IMR-90 (cell line): ENCODE measurements around the gene CCDC54. TPM values are rescaled to one million over a fixed set of nuclear protein-coding genes. Genes with fewer than 3 reads are reported as not detected.

Experiments used
- ATAC-seq: fragments of 200-7000 bp; cut with Tn5 transposase; 2 replicates; pipeline ENCODE4 v1.9.1; 2020; ENCODE audit warnings: low read depth, mild to moderate bottlenecking, moderate library complexity
- BruUV-seq: library from RNA; stranded (reverse); fragments of 400-500 nt; replicated peaks from 2 replicates; lab custom pipeline; 2021; lab: Mats Ljungman, UMichigan
- CTCF ChIA-PET: fragments of 300-600 bp; formaldehyde crosslinking; extraction: SDS; loops from one replicate; lab custom pipeline; 2021; ENCODE audit warnings: antibody characterized with exemption; lab: Yijun Ruan, JAX
- POLR2A ChIA-PET: fragments of 300-600 bp; sonication (Branson Sonifier 250); formaldehyde crosslinking; loops from one replicate; lab custom pipeline; 2022; ENCODE audit warnings: antibody characterized with exemption; ENCODE audit not compliant: unreplicated experiment; lab: Charles Lee
- DNase-seq: peaks from one replicate; pipeline ENCODE4 v3.0.0; 2013
- H2AFZ ChIP-seq: replicated peaks from 2 replicates; pipeline ENCODE3; 2013; ENCODE audit warnings: low read length, mild to moderate bottlenecking; ENCODE audit not compliant: poor library complexity
- H2AK5ac ChIP-seq: 2 replicates; pipeline ENCODE4 v1.6.1; 2013; ENCODE audit warnings: low read depth, low read length, inconsistent platforms
- H2AK9ac ChIP-seq: replicated peaks from 2 replicates; pipeline ENCODE3; 2013; ENCODE audit warnings: mild to moderate bottlenecking, low read depth, low read length, moderate library complexity; ENCODE audit not compliant: poor library complexity
- H2BK120ac ChIP-seq: 2 replicates; pipeline ENCODE4 v1.6.1; 2013; ENCODE audit warnings: low read depth, low read length, inconsistent platforms
- H2BK15ac ChIP-seq: 3 replicates; pipeline ENCODE4 v1.6.1; 2013; ENCODE audit warnings: low read depth, low read length, inconsistent platforms
- H2BK20ac ChIP-seq: 2 replicates; pipeline ENCODE4 v1.6.1; 2013; ENCODE audit warnings: low read depth, mild to moderate bottlenecking, inconsistent platforms, low read length, moderate library complexity
- H2BK5ac ChIP-seq: 2 replicates; pipeline ENCODE4 v1.6.1; 2013; ENCODE audit warnings: mild to moderate bottlenecking, low read depth, low read length, inconsistent platforms; ENCODE audit not compliant: poor library complexity, severe bottlenecking
- H3K14ac ChIP-seq: replicated peaks from 2 replicates; pipeline ENCODE4 v1.6.1; 2013; ENCODE audit warnings: low read depth, low read length, inconsistent platforms
- H3K18ac ChIP-seq: 2 replicates; pipeline ENCODE4 v1.6.1; 2013; ENCODE audit warnings: low read depth, low read length, control low read depth
- H3K23ac ChIP-seq: 2 replicates; pipeline ENCODE4 v1.6.1; 2013; ENCODE audit warnings: low read depth, low read length, inconsistent platforms
- H3K27ac ChIP-seq: 2 replicates; pipeline ENCODE4 v1.5.1; 2013; ENCODE audit warnings: mild to moderate bottlenecking, control low read depth, low read length; ENCODE audit not compliant: insufficient read depth
- H3K27me3 ChIP-seq: 2 replicates; pipeline ENCODE4 v1.6.1; 2013; ENCODE audit warnings: low read length; ENCODE audit not compliant: control insufficient read depth, insufficient read depth
- H3K36me3 ChIP-seq: 2 replicates; pipeline ENCODE4 v1.6.1; 2013; ENCODE audit warnings: low read length, mixed read lengths; ENCODE audit not compliant: control insufficient read depth, insufficient read depth
- H3K4ac ChIP-seq: 2 replicates; pipeline ENCODE4 v1.6.1; 2013; ENCODE audit warnings: low read depth, low read length, inconsistent platforms
- H3K4me1 ChIP-seq: 2 replicates; pipeline ENCODE4 v1.6.1; 2013; ENCODE audit warnings: low read length, mixed read lengths; ENCODE audit not compliant: control insufficient read depth, insufficient read depth
- H3K4me2 ChIP-seq: 2 replicates; pipeline ENCODE4 v1.6.1; 2013; ENCODE audit warnings: low read depth, mild to moderate bottlenecking, control low read depth, low read length, moderate library complexity
- H3K4me3 ChIP-seq: 2 replicates; pipeline ENCODE4 v1.5.1; 2013; ENCODE audit warnings: low read depth, mild to moderate bottlenecking, control low read depth, low read length, moderate library complexity; ENCODE audit not compliant: insufficient read depth
- H3K56ac ChIP-seq: 2 replicates; pipeline ENCODE4 v1.6.1; 2013; ENCODE audit warnings: low read length, inconsistent platforms; ENCODE audit not compliant: insufficient read depth; ENCODE audit errors: extremely low read depth
- H3K79me1 ChIP-seq, 2 experiments: 2 replicates each; pipeline ENCODE4 v1.6.1; 2013; ENCODE audit warnings: low read length in 2 of 2, inconsistent platforms in 1 of 2, low read depth in 1 of 2
- H3K9ac ChIP-seq: 2 replicates; pipeline ENCODE4 v1.6.1; 2013; ENCODE audit warnings: low read depth, low read length, control low read depth
- H3K9me1 ChIP-seq: 2 replicates; pipeline ENCODE4 v1.6.1; 2013; ENCODE audit warnings: low read length, inconsistent platforms; ENCODE audit not compliant: insufficient read depth
- H3K9me3 ChIP-seq: 2 replicates; pipeline ENCODE4 v1.6.1; 2013; ENCODE audit warnings: low read length; ENCODE audit not compliant: control insufficient read depth, insufficient read depth
- H4K20me1 ChIP-seq: 2 replicates; pipeline ENCODE4 v1.6.1; 2013; ENCODE audit warnings: low read length, inconsistent platforms; ENCODE audit not compliant: insufficient read depth
- H4K5ac ChIP-seq: 2 replicates; pipeline ENCODE4 v1.6.1; 2013; ENCODE audit warnings: mild to moderate bottlenecking, low read depth, low read length, control low read depth
- H4K8ac ChIP-seq, 2 experiments: 2 replicates each; pipeline ENCODE4 v1.6.1; 2013; ENCODE audit warnings: low read depth in 2 of 2, low read length in 2 of 2, control low read depth in 1 of 2, inconsistent platforms in 1 of 2
- H4K91ac ChIP-seq: 2 replicates; pipeline ENCODE4 v1.6.1; 2013; ENCODE audit warnings: low read depth, low read length, inconsistent platforms; ENCODE audit not compliant: insufficient read depth
- BHLHE40 ChIP-seq: fragments of 150-350 bp; IDR thresholded peaks from 2 replicates; pipeline ENCODE4 v1.6.1; 2016; ENCODE audit warnings: mild to moderate bottlenecking, low read depth, low read length
- CHD1 ChIP-seq: IDR thresholded peaks from 2 replicates; pipeline ENCODE4 v1.6.1; 2012; ENCODE audit warnings: low read depth, low read length, improper control_type of control experiment
- CTCF ChIP-seq: conservative IDR thresholded peaks from 2 replicates; pipeline ENCODE4 v1.5.1; 2012; ENCODE audit warnings: mild to moderate bottlenecking, low read depth, low read length, improper control_type of control experiment
- ELK1 ChIP-seq: fragments of 150-350 bp; IDR thresholded peaks from 2 replicates; pipeline ENCODE4 v1.6.1; 2016; ENCODE audit warnings: low read depth, mild to moderate bottlenecking, low read length, moderate library complexity, borderline replicate concordance
- FOS ChIP-seq: fragments of 150-350 bp; IDR thresholded peaks from 2 replicates; pipeline ENCODE4 v1.6.1; 2016; ENCODE audit warnings: low read depth, low read length
- MAFK ChIP-seq: IDR thresholded peaks from 2 replicates; pipeline ENCODE4 v1.6.1; 2012; ENCODE audit warnings: low read depth, low read length, improper control_type of control experiment
- MAZ ChIP-seq: IDR thresholded peaks from 2 replicates; pipeline ENCODE4 v1.6.1; 2012; ENCODE audit warnings: low read depth, mild to moderate bottlenecking, low read length, improper control_type of control experiment, moderate library complexity, borderline replicate concordance
- MXI1 ChIP-seq: IDR thresholded peaks from 2 replicates; pipeline ENCODE4 v1.6.1; 2012; ENCODE audit warnings: low read depth, mild to moderate bottlenecking, low read length, moderate library complexity, borderline replicate concordance
- NFE2L2 ChIP-seq: fragments of 150-350 bp; IDR thresholded peaks from 2 replicates; pipeline ENCODE4 v1.6.1; 2016; ENCODE audit warnings: low read depth, mild to moderate bottlenecking, low read length
- RCOR1 ChIP-seq: IDR thresholded peaks from 2 replicates; pipeline ENCODE4 v1.6.1; 2012; ENCODE audit warnings: mild to moderate bottlenecking, low read length, improper control_type of control experiment; ENCODE audit not compliant: insufficient replicate concordance
- RFX5 ChIP-seq: IDR thresholded peaks from 2 replicates; pipeline ENCODE4 v1.8.0; 2012; ENCODE audit warnings: low read depth, mild to moderate bottlenecking, low read length, moderate library complexity
- WGBS, 2 experiments: methylation state at CpG; one replicate each; pipeline versions ENCODE4 v1.1.5 to v1.1.7; 2013; ENCODE audit warnings: missing lambda C conversion rate in 2 of 2; ENCODE audit not compliant: insufficient read length in 1 of 2; ENCODE audit errors: extremely low coverage in 2 of 2; 5-methylcytosine and 5-hydroxymethylcytosine counted together
- dilution Hi-C: fragments of 300-500 bp; cut with HindIII; formaldehyde crosslinking; loops from one replicate; pipeline ENCODE4 v1.14.3; 2018; ENCODE audit warnings: low sequenced_read_pairs; ENCODE audit not compliant: unreplicated experiment
- in situ Hi-C: fragments of 300-500 bp; cut with MboI; formaldehyde crosslinking; loops from 3 replicates; pipeline ENCODE4 v1.14.3; 2019; ENCODE audit warnings: low sequenced_read_pairs, inconsistent platforms, mixed read lengths
- intact Hi-C: fragments of 100-400 bp; cut with micrococcal nuclease; formaldehyde crosslinking; loops from 2 replicates; pipeline ENCODE4 v1.10.0; 2022
- polyA plus RNA-seq, 3 experiments: library from polyadenylated mRNA; depleted of rRNA; stranded (reverse); fragments of >200 nt; gene quantifications; 2 replicates each; pipeline ENCODE4 v1.2.3, GENCODE V29; 2012; ENCODE audit warnings: low replicate concordance in 1 of 3
- total RNA-seq: library from RNA; depleted of rRNA; stranded (reverse); fragments of >200 nt; gene quantifications from 2 replicates; pipeline ENCODE4 v1.2.3, GENCODE V29; 2012

Gene CCDC54
- total and polyA plus RNA-seq, 2 of the 4 experiments (the other 2 are of a cell fraction), result not detected

GRCh38 chr3:107328069-107328468 is 49.2 kb upstream of the CCDC54 start:
- dilution Hi-C loops (no loop called here), in situ Hi-C loops (no loop called here), intact Hi-C loops (no loop called here)
- no peak overlapping the region for H3K23ac ChIP-seq
- 40% methylated on average over 2 of the region's 2 CpGs; no CpG with 5 or more reads in 1 of the 2 experiments for WGBS, 2 experiments
- H4K8ac ChIP-seq, result no peak overlapping the region
- no peaks in the 10 kb centered on the region for H3K9me1 ChIP-seq
- peaks cover 14% of the 10 kb centered on the region for H3K27me3 ChIP-seq
- no peak overlapping the region for H3K14ac ChIP-seq
- H3K4me1 ChIP-seq, result no peaks in the 10 kb centered on the region
- H2AK9ac ChIP-seq, result no peak overlapping the region
- H3K56ac ChIP-seq, result no peak overlapping the region
- H2BK120ac ChIP-seq, result no peak overlapping the region
- H2BK15ac ChIP-seq, result no peak overlapping the region
- H4K91ac ChIP-seq, result no peak overlapping the region
- ATAC-seq (no peak), DNase-seq (no peak)
- no peak overlapping the region for H3K4me2 ChIP-seq
- no peak overlapping the region for H3K27ac ChIP-seq
- H4K20me1 ChIP-seq, result no peaks in the 10 kb centered on the region
- H3K4ac ChIP-seq, result no peak overlapping the region
- H2AFZ ChIP-seq, result no peak overlapping the region
- H4K5ac ChIP-seq, result no peak overlapping the region
- H3K9me3 ChIP-seq, result no peaks in the 10 kb centered on the region
- H2BK20ac ChIP-seq, result no peak overlapping the region
- no peak overlapping the region for H3K18ac ChIP-seq
- H3K36me3 ChIP-seq, result no peaks in the 10 kb centered on the region
- POLR2A ChIA-PET, result no interaction called here
- no peaks in the 10 kb centered on the region for H3K79me1 ChIP-seq
- H3K9ac ChIP-seq, result no peak overlapping the region
- CTCF ChIA-PET, result no interaction called here
- no peak overlapping the region for H2AK5ac ChIP-seq
- no TSS peak for BruUV-seq
- H2BK5ac ChIP-seq, result no peak overlapping the region
- TF ChIP-seq MXI1 (no peak), RFX5 (no peak), MAFK (no peak), BHLHE40 (no peak), RCOR1 (no peak), CHD1 (no peak), CTCF (no peak), NFE2L2 (no peak), ELK1 (no peak), MAZ (no peak), FOS (no peak)
- no peak overlapping the region for H3K4me3 ChIP-seq
